RWPE1 (cell line): ENCODE results near the gene SWT1.

Source experiments
- CTCF ChIA-PET: fragments of 350-600 bp; sonication (Branson Sonifier 250); formaldehyde crosslinking; extraction: SDS; loops from one replicate; lab custom pipeline; 2021; lab: Yijun Ruan, JAX
- POLR2A ChIA-PET: fragments of 400-600 bp; formaldehyde crosslinking; extraction: SDS; loops from one replicate; lab custom pipeline; 2020; ENCODE audit warnings: antibody characterized with exemption; ENCODE audit not compliant: low non-redundant PET; lab: Yijun Ruan, JAX
- DNase-seq: peaks from one replicate; pipeline ENCODE4 v3.0.0; 2012; ENCODE audit warnings: low spot score
- H3K27ac ChIP-seq: fragments of 450-650 bp; 2 replicates; pipeline ENCODE4 v1.5.1; 2017
- CTCF ChIP-seq: fragments of 450-650 bp; conservative IDR thresholded peaks from 2 replicates; pipeline ENCODE4 v1.5.1; 2017; ENCODE audit warnings: low read depth, mild to moderate bottlenecking

The SWT1 gene

GRCh38 chr1:185265314-185265713 lies 108.3 kb downstream of the SWT1 start:
- CTCF ChIA-PET = interaction anchor here (0.6 to 0.8 kb wide), 2 partner anchors 96 to 334 kb away, joined by 3 read pairs; no protein-coding TSS in a partner anchor
- no peak overlapping the region for H3K27ac ChIP-seq
- DNase-seq = no peak
- no peak for TF ChIP-seq CTCF
- POLR2A ChIA-PET = no interaction called here

GRCh38 chr1:185267301-185267700 lies 110.3 kb downstream of the SWT1 start:
- no peak overlapping the region for H3K27ac ChIP-seq
- CTCF ChIA-PET = interaction anchor here (0.6 kb wide), 1 partner anchor 33 kb away, joined by 5 read pairs; no protein-coding TSS in a partner anchor
- TF ChIP-seq CTCF = no peak
- POLR2A ChIA-PET = no interaction called here
- no peak for DNase-seq

- POLR2A ChIA-PET = no interaction called here
- DNase-seq = no peak
- TF ChIP-seq CTCF = no peak
- CTCF ChIA-PET = interaction anchor here (0.6 kb wide), 1 partner anchor 32 kb away, joined by 5 read pairs; no protein-coding TSS in a partner anchor
- H3K27ac ChIP-seq = no peak overlapping the region
Observed at GRCh38 chr1:185267701-185268100, 110.7 kb downstream of the SWT1 start.

- H3K27ac ChIP-seq = no peak overlapping the region
Observed at GRCh38 chr1:185268352-185268751, 111.4 kb downstream of the SWT1 start.

GRCh38 chr1:185271921-185272320 lies 115.0 kb downstream of the SWT1 start:
- POLR2A ChIA-PET = no interaction called here
- DNase-seq = no peak
- CTCF ChIA-PET = no interaction called here
- H3K27ac ChIP-seq = no peak overlapping the region
- TF ChIP-seq CTCF = no peak

More at GRCh38 chr1:185268352-185268751, 111.4 kb downstream of the SWT1 start:
- no peak for DNase-seq
- ChIA-PET POLR2A (no interaction called here), CTCF (no interaction called here)
- no peak for TF ChIP-seq CTCF

GRCh38 chr1:185279571-185279970 lies 122.6 kb downstream of the SWT1 start:
- H3K27ac ChIP-seq = no peak overlapping the region
- TF ChIP-seq CTCF = no peak
- peak; percentile 25 for DNase-seq
- ChIA-PET CTCF (interaction anchor here (0.7 kb wide), 1 partner anchor 391 kb away, joined by 3 read pairs; no protein-coding TSS in a partner anchor), POLR2A (no interaction called here)
